GM03348 (cell line): ENCODE measurements around the gene SPINK6.

ENCODE experiments used
- DNase-seq: peaks from one replicate; pipeline ENCODE4 v3.0.0; 2012; ENCODE audit warnings: low spot score

SPINK6 gene

DNA sequence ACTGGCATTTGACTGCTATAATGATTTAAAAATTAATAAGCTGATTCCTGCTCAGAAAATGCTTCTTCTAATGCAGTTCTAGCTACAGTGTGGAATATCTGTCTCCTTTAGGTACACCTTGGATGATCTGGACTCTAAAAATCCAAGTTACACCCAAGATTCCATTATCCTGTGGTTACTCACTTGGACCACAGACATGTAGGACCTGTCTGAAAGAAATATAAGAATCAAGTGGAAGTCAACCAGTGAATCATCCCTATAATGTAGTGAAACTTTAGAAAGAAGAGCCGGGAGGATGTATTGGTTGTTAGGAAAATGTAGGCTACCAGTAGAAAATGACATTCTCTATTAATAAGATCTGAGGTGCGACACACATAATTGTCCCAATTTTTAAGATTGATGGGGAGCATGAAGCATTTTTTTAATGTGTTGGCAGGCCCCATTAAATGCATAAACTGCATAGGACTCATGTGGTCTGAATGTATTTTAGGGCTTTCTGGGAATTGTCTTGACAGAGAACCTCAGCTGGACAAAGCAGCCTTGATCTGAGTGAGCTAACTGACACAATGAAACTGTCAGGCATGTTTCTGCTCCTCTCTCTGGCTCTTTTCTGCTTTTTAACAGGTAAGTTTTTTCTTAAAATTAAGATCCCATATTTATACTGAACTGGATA is at the start of gene SPINK6:
Gene SPINK6 (plus strand): TSS at position 512 of the 673 bp plus-strand sequence. CDS start 55 bp downstream, at position 567.
- DNase-seq: no peak

- no peak for DNase-seq
These were observed 46.2 kb upstream of the SPINK6 start for GRCh38 chr5:148156609-148157008.

DNA sequence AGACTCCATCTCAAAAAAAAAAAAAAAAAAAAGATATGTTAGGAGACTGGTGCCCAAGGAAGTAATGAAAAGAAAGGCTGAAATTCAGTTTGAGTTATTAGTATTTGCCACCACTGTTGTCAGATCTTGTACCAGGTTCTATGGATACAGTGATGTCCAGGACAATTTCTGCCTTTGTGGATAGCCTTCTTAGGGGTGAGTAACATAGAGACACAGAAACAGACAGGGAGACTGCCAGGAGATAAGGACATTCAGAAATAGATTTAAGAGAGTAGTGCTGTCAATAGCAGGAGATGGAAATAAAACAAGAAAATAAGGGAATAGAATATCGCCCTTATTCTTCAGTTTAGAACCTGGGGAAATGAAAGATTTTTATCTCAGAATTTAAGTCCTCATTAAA is 40.8 kb upstream of the SPINK6 start:
- no peak for DNase-seq

DNA sequence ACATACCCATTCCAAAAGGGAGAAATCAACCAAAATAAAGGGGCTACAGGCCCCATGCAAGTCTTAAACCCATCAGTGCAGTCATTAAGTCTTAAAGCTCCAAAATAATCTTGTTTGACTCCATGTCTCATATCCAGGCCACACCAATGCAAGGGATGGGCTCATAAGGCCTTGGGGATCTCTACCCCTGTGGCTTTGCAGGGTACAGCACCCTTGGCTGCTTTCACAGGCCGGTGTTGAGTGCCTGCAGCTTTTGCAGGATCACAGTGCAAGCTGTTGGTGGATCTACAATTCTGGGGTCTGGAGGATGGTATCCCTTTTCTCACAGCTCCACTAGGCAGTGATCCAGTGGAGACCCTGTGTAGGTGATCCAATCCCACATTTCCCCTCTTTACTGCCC is 39.5 kb upstream of the SPINK6 start:
- DNase-seq: no peak

GRCh38 chr5:148166550-148167283 is 36.1 kb upstream of the SPINK6 start:
- DNase-seq: no peak

GRCh38 chr5:148168246-148168645 is 34.6 kb upstream of the SPINK6 start, which contains the start of gene SPINK14:
SPINK14 (plus strand) TSS chr5:148168546; CDS start chr5:148169733, 1,187 bp downstream.
- DNase-seq: no peak

DNA sequence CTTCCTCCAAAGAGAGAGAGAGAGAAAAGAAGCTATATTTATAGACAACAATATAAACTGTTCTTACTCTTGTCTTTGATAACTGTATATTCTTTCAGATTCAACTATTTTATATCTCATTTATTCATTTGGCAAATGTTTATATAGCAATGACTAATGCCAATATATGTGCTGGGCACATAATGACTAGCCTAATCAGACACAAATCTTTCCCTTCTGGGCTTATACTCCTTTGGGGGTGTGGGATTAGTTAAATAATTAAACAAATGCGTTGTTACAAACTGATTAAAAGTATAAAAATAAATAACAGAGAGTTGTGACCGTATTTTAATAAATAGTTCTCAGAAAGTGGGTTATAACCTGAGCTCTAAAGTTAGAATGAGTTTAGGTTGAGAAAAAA is 30.5 kb upstream of the SPINK6 start:
- DNase-seq: no peak

GRCh38 chr5:148176480-148176879 is 26.4 kb upstream of the SPINK6 start:
- no peak for DNase-seq

DNA sequence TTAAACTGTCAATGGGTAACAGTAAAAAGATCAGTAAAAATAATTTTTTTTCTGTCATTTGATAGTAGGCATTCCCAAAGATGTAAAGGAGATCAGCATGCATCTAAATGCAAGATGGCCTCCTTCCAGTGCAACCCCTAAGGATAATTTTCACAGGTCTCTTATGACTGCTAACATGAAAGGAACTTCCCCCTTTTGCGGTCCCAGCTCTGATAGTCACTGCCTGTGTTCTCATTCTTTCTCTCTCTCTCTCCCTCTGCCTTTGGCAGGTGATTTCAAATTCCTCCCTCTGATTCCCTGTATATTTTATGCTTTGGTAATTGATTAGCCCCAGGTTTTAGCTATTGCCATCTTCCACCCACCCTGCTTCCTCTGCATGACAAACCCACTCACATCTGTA is 25.6 kb upstream of the SPINK6 start:
- no peak for DNase-seq

GRCh38 chr5:148179234-148179824 is 23.5 kb upstream of the SPINK6 start:
- peak; percentile 17 for DNase-seq

DNA sequence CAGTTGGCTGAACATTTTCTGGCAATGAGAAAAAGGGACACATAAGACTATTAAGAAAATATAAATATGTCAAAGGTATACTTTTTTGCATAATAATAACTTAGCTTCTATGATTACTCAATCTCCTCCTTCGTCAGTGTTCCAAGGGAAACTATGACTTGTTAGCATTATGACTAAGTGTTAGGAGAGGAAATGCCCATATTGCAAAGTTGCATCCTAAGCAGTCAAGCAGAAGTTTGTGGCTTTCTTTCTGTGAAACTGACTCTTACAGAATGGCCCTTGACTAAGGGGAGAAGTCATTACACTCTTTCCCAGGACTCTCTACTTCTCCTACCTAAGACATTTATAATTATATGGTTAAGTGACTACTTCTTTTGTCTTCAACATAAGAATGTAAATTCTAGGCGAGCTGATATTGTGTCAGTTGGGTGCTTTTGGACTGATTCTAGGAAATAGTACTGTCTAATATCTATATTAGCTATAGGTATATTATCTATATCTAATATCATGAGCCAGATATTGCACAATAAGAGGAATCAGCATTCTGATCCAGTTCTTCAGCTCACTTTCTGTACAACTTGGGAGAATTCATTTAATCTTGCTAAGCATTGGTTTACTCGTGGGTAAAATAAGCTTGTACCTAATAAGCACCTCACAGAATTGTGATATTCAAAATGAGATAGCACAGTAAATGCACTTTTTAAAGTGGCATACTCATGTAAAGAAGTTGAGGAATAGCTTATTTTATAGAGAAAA is 16.4 kb upstream of the SPINK6 start:
- DNase-seq: peak; percentile 11

- no peak for DNase-seq
These were observed 11.8 kb upstream of the SPINK6 start for GRCh38 chr5:148191010-148191409.

- DNase-seq: no peak
These were observed 9.6 kb upstream of the SPINK6 start for GRCh38 chr5:148193202-148193601.

DNA sequence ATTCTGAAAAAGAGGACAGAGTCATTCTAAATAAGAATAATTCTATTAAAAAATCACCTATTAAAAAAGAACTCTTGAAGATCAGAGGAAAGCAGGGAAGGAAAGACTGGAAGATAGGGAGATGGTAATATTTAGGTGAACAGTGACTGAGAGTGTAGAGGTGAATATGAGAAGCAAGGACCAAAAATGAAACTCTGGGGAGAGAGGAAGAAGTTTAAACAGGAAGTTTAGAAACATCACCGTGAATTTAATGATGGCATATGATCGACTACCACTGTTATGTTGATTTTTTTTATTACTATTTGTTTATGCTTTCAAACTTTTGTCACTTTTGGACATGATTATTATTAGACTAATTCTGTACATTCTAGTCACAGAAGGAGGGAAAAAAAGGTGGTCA is 1.7 kb upstream of the SPINK6 start:
- no peak for DNase-seq

- no peak for DNase-seq
These were observed 2.4 kb downstream of the SPINK6 start for GRCh38 chr5:148205044-148205806.

- DNase-seq: no peak
These were observed 3.0 kb downstream of the SPINK6 start for GRCh38 chr5:148205865-148206264.

DNA sequence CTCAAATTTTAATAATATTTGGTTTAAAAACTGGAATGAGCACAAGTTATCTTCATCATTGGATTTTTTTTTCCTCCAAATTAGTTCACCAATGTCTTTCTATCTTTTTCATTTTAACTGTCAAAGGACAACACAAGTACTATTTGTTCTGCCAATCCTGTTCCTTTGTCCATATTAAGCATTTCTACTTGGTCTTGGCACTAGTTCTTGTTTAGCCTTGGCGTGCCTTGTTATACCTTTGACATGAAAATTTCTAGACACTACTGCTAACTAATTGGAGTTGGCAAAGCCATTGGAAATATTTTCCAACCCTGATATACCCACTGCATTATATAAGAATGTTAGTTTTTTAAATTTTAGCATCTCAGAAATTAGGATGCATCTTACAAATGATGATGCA is 3.8 kb downstream of the SPINK6 start:
- no peak for DNase-seq

DNA sequence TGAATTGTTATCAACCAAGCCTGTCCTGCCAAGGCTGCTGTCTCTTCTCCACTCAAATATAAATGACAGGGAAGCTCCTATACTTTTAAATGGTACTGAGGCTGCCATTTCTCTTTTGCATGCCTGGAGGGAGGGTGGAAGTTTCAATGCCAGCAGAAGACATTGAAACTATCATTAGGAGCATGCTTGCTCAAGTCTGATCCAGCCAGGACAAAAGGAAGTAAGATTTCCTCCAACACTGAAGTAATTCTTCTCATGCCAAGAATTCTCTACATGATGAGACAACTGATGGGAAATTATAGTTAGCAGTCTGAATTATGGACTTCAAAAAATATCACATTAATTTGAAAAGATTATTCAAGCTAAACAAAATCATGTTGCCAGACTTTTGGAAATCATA is 5.4 kb downstream of the SPINK6 start:
- DNase-seq: no peak

- no peak for DNase-seq
These were observed 6.4 kb downstream of the SPINK6 start for GRCh38 chr5:148209151-148209770.

DNA sequence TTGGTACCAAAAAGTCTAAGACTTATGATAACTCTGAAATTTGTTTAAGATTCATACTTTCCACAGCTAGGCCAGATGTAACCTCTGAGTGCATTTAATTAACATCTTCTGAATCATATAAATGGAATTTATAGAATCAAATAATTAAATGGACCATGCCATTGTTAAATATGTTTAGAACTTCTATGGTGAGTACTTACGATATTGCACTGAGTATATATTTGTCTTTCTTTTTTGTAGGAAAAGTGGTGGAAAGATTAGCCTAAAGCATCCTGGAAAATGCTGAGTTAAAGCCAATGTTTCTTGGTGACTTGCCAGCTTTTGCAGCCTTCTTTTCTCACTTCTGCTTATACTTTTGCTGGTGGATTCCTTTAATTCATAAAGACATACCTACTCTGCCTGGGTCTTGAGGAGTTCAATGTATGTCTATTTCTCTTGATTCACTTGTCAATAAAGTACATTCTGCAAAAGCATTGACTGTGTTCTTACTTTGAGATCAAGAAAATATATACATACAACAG is 11.9 kb downstream of the SPINK6 start:
- no peak for DNase-seq

GRCh38 chr5:148221508-148221907 is 18.7 kb downstream of the SPINK6 start:
- no peak for DNase-seq
